ENCODE results near the gene LRRC45.
"Not testable (repeated sequence)": the region's sequence is repeated elsewhere in the genome, so short reads cannot be mapped to it uniquely, and the experiment has no call there.

The LRRC45 gene

DNA sequence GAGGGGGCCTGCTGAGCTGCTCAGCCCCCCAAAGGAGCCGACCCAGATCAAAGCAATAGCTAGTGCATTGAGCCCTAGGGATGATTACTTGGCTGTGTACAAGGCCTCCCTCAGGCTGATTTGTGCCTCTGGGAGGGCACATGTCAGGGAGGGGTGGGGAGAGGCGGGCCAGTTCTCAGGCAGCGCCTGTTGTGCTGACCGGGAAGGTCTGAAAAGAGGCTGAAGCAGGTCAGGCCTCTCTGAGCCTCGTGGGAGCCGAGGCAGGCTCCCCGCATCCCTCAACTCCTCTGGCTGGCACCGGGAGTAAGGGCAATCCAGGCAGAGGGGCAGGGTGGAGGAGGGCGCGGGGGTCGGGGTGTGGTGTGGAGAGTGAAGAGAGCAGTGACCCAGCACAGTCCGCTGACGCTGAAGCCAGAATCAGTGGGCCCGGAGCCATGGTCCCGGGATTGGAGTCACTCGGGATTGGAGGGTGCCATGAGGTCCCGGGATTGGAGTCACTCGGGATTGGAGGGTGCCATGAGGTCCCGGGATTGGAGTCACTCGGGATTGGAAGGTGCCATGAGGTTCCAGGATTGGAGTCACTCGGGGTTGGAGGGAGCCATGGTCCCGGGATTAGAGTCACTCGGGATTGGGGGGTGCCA, 11.4 kb downstream of the LRRC45 start:
- DNase-seq (ENCODE audit: low read depth in 2 of 2): no peak

DNA sequence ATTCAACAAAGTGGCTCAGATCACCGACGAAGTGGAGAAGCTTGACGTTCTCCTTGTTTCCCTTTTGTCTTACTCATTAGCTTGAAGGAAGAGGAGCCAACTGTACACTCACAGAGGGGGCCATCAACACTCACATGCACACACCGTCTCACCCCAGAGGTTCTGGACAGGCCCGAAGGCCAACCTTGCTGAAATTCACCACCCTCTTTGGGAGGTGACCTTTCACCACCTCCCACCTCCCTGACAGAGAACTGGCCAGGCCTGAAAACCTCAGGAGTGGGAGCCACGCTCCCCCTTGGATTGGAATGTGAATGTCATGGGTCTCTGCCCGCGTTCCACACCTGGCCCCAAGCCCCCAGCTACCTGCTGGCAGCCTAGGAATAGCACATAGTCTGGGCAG, 12.4 kb downstream of the LRRC45 start:
- DNase-seq (ENCODE audit: low read depth in 2 of 2): no peak

DNA sequence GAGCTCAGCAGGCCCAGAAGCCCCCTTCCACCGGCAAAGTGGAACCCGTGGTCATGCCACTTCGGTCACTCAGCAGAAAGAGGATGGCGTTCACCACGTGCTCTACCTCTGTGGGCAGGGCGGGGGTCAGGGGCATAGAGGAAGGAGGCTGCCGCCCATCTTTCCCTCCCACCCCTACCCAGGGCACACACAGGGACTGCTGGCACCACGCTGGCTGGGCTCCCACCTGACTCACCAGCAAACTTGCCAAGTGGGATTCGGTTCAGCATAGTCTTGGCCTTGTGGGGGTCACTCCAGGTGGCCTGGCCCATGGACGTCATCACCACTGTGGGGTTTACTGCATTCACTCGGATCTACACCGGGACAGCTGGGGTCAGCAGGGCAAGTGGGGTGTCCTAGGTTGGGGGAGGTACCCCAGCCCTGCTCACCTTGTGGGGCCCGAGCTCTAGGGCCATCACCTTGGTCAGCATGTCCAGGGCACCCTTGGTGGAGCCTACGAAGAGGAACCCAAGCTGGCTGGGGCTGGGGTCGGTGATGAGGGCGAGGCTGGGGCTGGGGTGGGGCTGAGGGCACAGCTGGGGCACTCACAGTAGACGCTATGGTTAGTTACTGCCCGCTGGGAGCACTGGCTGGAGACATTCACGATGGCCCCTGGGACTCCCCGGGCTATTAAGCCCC, 13.0 kb downstream of the LRRC45 start:
- no peak for DNase-seq (ENCODE audit: low read depth in 2 of 2)

GRCh38 chr17:82036634-82037091, 13.6 kb downstream of the LRRC45 start:
- no peak for DNase-seq (ENCODE audit: low read depth in 2 of 2)

GRCh38 chr17:82037092-82037888, 14.2 kb downstream of the LRRC45 start, which contains the start of gene DCXR:
DCXR (minus strand) TSS chr17:82037697; CDS start chr17:82037682, 15 bp downstream.
- peak; percentile 91 to 95 for DNase-seq (ENCODE audit: low read depth in 2 of 2)

DNA sequence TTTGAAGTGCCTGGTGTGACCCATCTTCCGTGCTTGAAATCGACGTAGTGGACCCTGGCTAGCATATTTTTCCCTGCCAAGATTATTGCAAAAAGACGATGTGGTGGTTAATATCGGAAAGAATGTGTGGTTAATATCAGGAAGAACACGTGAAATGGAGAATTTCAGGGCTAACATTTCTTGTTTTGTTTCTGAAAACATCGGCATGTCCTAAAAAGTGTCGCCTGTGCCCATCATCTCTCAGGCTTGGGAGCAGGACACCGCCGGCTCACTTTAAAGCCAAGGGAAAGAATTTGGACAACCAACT, 14.7 kb downstream of the LRRC45 start:
- DNase-seq (ENCODE audit: low read depth in 2 of 2): no peak

DNA sequence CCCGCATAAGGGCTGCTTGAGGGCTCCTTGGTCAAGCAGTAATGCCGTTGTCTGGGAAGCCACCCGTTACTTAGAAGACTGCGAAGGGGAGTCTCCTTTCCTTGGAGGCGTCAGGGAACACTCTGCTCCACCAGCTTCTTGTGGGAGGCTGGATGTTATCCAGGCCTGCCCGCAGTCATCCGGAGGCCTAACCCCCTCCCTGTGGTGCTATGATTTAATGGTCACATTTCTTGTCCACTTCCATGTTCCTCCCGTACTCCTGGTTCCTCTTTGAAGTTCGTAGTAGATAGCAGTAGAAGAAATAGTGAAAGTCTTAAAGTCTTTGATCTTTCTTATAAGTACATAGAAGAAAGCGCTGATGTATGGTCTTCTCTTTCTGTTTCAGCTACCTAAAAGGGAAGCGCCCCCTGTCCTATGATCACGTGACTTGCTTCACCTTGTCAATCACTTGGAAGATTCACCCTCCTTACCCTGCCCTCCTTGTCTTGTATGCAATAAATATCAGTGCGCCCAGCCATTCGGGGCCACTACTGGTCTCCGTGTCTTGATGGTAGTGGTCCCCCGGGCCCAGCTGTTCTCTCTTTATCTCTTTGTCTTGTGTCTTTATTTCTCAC, 15.8 kb downstream of the LRRC45 start:
- DNase-seq (ENCODE audit: low read depth in 2 of 2): not testable (repeated sequence)

- DNase-seq (ENCODE audit: low read depth in 2 of 2): no peak
Observed at GRCh38 chr17:82039695-82040299, 16.7 kb downstream of the LRRC45 start.

DNA sequence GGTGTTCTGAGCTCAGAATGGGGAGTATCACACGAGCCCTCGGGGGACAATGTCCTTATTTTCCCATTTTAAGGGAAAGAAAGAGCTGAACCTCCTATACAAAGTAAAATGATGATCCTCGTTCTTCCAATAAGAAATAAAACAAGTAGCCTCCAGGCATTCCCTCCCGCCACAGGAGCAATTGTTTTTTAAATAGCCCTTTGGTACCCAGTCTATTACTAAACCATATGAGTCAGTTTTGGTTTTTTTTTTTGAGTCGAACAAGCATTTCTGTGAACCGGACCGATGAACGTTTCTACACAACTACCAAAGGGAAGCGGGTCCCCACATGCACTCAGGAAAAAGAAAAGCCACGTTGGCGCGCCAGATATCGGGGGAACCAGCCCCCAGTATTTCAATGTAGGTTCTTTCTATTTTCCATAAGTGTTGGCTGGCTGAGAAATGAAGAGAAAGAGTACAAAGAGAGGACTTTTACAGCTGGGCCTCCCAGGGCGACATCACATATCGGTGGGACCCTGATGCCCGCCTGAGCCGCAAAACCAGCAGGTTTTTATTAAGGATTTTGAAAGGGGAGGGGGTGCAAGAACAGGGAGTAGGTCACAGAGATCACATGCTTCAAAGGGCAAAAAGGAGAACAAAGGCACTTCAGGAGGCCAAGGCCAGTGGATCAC, 18.2 kb downstream of the LRRC45 start:
- DNase-seq (ENCODE audit: low read depth in 2 of 2): no peak

- no peak for DNase-seq (ENCODE audit: low read depth in 2 of 2)
Observed at GRCh38 chr17:82042649-82043048, 19.5 kb downstream of the LRRC45 start.

DNA sequence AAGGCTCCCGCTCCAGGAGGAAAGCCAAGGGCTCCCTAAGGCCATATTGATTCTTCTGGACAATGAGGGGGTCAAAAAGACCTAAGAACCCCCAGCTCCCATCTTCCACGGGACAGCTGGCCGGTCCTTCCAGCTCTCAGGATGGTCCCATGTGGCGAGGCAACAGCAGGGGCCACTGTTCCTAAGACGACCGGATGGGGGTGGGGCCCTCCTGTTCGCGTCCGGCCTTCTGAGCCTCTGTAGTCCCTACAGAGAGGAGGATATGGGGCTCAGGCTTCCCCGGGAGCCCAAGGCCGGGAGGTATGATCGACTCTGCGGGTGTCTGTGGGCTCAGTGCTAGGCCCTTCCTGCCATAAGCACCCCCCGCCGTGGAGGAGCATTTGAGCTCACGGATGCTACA, 20.4 kb downstream of the LRRC45 start:
- no peak for DNase-seq (ENCODE audit: low read depth in 2 of 2)

DNA sequence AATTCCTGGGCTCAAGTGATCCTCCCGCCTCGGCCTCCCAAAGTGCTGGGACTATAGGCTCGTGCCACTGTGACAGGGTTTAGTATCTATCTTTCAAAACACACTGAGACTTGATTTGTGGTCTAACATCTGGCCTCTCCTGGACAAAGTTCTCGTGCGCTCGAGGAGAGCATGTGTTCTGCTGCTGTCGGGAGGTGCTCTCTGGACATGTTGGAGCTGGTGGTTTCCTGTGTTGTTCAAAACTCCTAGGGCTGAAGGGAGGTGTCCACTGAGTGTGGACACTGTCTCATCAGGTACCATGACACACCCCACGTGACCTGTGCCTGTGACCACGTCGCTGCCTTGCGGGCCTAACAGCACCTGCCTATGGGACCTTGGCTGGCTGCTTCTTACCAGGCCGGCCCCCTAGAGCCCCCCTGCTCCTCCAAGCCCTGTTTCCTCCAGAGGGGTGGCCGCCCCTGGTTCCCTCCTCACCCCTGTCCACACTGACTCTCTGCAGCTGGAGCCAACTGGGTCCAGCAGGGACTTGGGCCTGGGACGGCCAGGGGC, 22.9 kb downstream of the LRRC45 start:
- no peak for DNase-seq (ENCODE audit: low read depth in 2 of 2)

GRCh38 chr17:82046903-82047302, 23.8 kb downstream of the LRRC45 start:
- DNase-seq (ENCODE audit: low read depth in 2 of 2): no peak

GRCh38 chr17:82047379-82047778, 24.3 kb downstream of the LRRC45 start:
- DNase-seq (ENCODE audit: low read depth in 2 of 2): no peak

DNA sequence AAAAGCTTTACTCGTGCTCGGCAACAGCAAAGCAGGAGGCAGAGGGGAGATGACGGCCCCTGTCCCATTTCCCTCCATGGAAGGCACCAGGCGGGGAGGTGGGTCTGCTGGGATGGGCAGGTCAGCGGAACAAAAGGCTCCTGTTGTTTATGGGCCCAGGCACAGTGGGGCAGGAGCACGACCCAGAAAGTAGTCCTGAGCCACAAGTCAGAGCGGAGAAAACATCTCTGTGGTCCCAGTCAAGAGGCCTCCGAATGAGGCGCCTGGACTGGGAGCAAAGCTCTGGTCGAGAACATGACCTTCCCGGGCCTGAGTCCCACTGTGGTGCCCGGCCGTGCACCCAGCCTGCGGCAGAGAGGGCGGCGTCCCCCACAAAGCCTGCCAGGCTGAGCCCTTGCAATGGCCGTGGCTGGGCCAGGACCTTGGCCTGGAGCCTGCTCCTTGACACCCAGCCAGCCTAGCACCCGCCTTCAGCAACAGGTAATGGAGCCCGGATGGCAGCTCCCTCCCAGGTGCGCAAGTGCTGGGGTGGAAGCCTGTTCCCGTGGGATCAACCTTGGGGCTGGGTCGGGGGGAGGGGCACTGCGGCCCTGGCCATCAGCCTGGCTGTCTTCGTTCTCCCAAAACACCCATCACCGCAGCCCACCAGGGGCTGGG, 24.9 kb downstream of the LRRC45 start:
- no peak for DNase-seq (ENCODE audit: low read depth in 2 of 2)

DNA sequence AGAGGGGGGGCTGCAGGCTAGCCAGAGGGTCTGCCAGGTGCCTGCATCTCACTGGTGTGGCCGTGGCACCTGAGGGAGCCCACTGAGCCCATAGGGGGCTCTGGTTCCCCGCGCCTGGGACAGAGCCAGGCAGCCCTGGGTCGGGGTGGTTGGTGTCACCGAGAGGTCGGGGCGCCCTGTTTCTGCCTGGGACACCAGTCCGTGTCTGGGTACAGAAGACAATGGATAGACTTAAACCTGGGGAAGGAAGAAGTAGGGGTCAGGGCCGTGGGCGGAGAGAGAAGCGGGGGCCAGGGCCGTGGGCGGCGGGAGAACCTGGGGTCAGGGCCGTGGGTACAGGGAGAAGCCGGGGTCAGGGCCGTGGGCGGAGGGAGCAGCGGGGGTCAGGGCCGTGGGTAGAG, 25.5 kb downstream of the LRRC45 start:
- DNase-seq (ENCODE audit: low read depth in 2 of 2): no peak

GRCh38 chr17:82049106-82049505, 26.0 kb downstream of the LRRC45 start:
- no peak for DNase-seq (ENCODE audit: low read depth in 2 of 2)

GRCh38 chr17:82049521-82049971, 26.4 kb downstream of the LRRC45 start:
- DNase-seq (ENCODE audit: low read depth in 2 of 2): no peak

DNA sequence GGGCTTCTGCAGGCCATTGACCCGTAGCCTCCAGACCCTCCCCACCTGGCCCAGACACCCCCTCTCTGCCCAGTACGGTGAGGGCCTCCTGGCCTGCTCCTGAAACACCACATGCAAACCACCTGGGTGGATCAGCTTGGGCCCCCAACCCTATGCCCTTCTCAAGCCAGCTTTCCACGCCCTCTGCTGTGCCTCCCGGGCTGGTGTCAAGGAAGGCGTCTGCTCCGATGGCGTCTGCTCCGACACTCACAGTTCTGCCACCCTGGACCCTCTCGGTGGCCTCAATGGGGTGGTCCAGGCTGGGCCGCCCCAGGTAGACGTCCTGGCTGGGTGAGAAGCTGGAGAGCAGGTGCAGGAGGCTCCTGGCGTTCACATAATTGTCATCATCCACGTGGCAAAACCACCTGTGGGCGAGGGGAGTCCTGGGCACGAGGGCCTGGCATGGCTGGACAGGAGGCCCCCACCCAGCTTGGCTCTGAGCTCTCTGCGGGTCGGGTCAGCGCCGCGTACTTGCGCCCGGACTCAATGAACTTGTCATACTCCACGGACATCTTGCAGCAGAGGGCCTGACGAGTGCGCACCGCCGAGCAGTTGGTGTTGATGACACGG, 27.2 kb downstream of the LRRC45 start:
- no peak for DNase-seq (ENCODE audit: low read depth in 2 of 2)
